Neural cell (in vitro differentiated cells): Measurements from ENCODE around the gene OR1E2. TPM values are rescaled to one million over a fixed set of nuclear protein-coding genes. Genes with fewer than 3 reads are reported as not detected.

Experiments used
- H2AFZ ChIP-seq: fragments of 200-600, 300-800 bp; sonication (generic), shearing (Covaris generic); 2 replicates; pipeline ENCODE4 v1.6.0; 2014; ENCODE audit warnings: low read depth, mild to moderate bottlenecking, antibody characterized with exemption, low read length, moderate library complexity
- H3F3A ChIP-seq: fragments of 200-600 bp; shearing (Covaris generic); 2 replicates; pipeline ENCODE4 v1.6.1; 2016; ENCODE audit warnings: mild to moderate bottlenecking, moderate library complexity, mixed read lengths, antibody characterized with exemption, low read length; ENCODE audit not compliant: insufficient read depth, poor library complexity, severe bottlenecking
- H3K27ac ChIP-seq: fragments of 200-600, 300-800 bp; sonication (generic), shearing (Covaris generic); 2 replicates; pipeline ENCODE4 v1.5.1; 2014; ENCODE audit warnings: mild to moderate bottlenecking, low read length, moderate library complexity
- H3K27me3 ChIP-seq: fragments of 300-800, 200-600 bp; sonication (generic), shearing (Covaris generic); 2 replicates; pipeline ENCODE4 v1.6.0; 2014; ENCODE audit warnings: mild to moderate bottlenecking, low read depth, low read length, moderate library complexity; ENCODE audit not compliant: insufficient read depth
- H3K36me3 ChIP-seq: fragments of 300-800, 200-600 bp; sonication (generic), shearing (Covaris generic); 2 replicates; pipeline ENCODE4 v1.5.1; 2014; ENCODE audit warnings: mild to moderate bottlenecking, antibody characterized with exemption, low read length, moderate library complexity; ENCODE audit not compliant: insufficient read depth
- H3K4me2 ChIP-seq: fragments of 300-800, 200-600 bp; sonication (generic), shearing (Covaris generic); 2 replicates; pipeline ENCODE4 v1.6.0; 2014; ENCODE audit warnings: mild to moderate bottlenecking, low read length
- H3K4me3 ChIP-seq: fragments of 300-800, 200-600 bp; sonication (generic), shearing (Covaris generic); 2 replicates; pipeline ENCODE4 v1.5.1; 2014; ENCODE audit warnings: mild to moderate bottlenecking, low read length, moderate library complexity
- H3K79me2 ChIP-seq: fragments of 200-600 bp; shearing (Covaris generic); replicated peaks from 2 replicates; pipeline ENCODE4 v1.6.0; 2014; ENCODE audit warnings: mild to moderate bottlenecking, low read length, moderate library complexity; ENCODE audit not compliant: insufficient read depth
- H3K9ac ChIP-seq: fragments of 300-800, 200-600 bp; sonication (generic), shearing (Covaris generic); 2 replicates; pipeline ENCODE4 v1.6.1; 2016; ENCODE audit warnings: mild to moderate bottlenecking, low read length, mixed read lengths
- H3K9me2 ChIP-seq: fragments of 200-600 bp; shearing (Covaris generic); 2 replicates; pipeline ENCODE4 v1.6.1; 2016; ENCODE audit warnings: mild to moderate bottlenecking, low read length, mixed read lengths; ENCODE audit not compliant: insufficient read depth
- H3K9me3 ChIP-seq: fragments of 200-600, 300-800 bp; sonication (generic), shearing (Covaris generic); 2 replicates; pipeline ENCODE4 v1.6.1; 2016; ENCODE audit warnings: mild to moderate bottlenecking, mixed run types, low read length, moderate library complexity, mixed read lengths
- H4K20me1 ChIP-seq: fragments of 200-600 bp; shearing (Covaris generic); 2 replicates; pipeline ENCODE4 v1.6.1; 2016; ENCODE audit warnings: mild to moderate bottlenecking, mixed run types; ENCODE audit not compliant: insufficient read depth
- CTCF ChIP-seq: fragments of 450-650 bp; IDR thresholded peaks from 2 replicates; pipeline ENCODE4 v1.5.1; 2014; ENCODE audit warnings: antibody characterized with exemption, mild to moderate bottlenecking, moderate library complexity; ENCODE audit not compliant: poor library complexity, severe bottlenecking
- EP300 ChIP-seq: fragments of 450-650 bp; conservative IDR thresholded peaks from 2 replicates; pipeline ENCODE4 v1.6.1; 2014; ENCODE audit warnings: antibody characterized with exemption, mild to moderate bottlenecking, moderate library complexity; ENCODE audit not compliant: poor library complexity, severe bottlenecking
- EZH2 ChIP-seq: fragments of 200-600, 300-800 bp; shearing (Covaris generic), sonication (generic); IDR thresholded peaks from 2 replicates; pipeline ENCODE4 v1.6.1; 2014; ENCODE audit warnings: antibody characterized with exemption, low read length, borderline replicate concordance, mild to moderate bottlenecking; ENCODE audit not compliant: insufficient read depth, poor library complexity, severe bottlenecking
- MXI1 ChIP-seq: fragments of 450-650 bp; conservative IDR thresholded peaks from 2 replicates; pipeline ENCODE4 v1.6.1; 2014; ENCODE audit warnings: antibody characterized with exemption, mild to moderate bottlenecking; ENCODE audit not compliant: poor library complexity, severe bottlenecking
- POLR2AphosphoS5 ChIP-seq: IDR thresholded peaks from 2 replicates; pipeline ENCODE4 v1.6.1; 2012
- RAD21 ChIP-seq: fragments of 450-650 bp; conservative IDR thresholded peaks from 2 replicates; pipeline ENCODE4 v1.6.1; 2014; ENCODE audit warnings: antibody characterized with exemption, mild to moderate bottlenecking, moderate library complexity
- REST ChIP-seq: IDR thresholded peaks from 2 replicates; pipeline ENCODE4 v1.6.1; 2012; ENCODE audit warnings: borderline replicate concordance
- SMC3 ChIP-seq: fragments of 450-650 bp; conservative IDR thresholded peaks from 2 replicates; pipeline ENCODE4 v1.6.1; 2014; ENCODE audit warnings: antibody characterized with exemption, mild to moderate bottlenecking, moderate library complexity; ENCODE audit not compliant: poor library complexity
- TAF1 ChIP-seq: IDR thresholded peaks from 2 replicates; pipeline ENCODE4 v1.6.1; 2012; ENCODE audit warnings: low read depth
- polyA plus RNA-seq: library from polyadenylated mRNA; depleted of rRNA; stranded (reverse); fragments of >200 nt; gene quantifications from 2 replicates; pipeline ENCODE4 v1.2.3, GENCODE V29; 2014

OR1E2 gene
- polyA plus RNA-seq, 1 donor from 2014 or later, result not detected

GRCh38 chr17:3472137-3472536 is 38.5 kb upstream of the OR1E2 start:
- H3K9ac ChIP-seq, result no peak overlapping the region
- no peaks in the 10 kb centered on the region for H3K79me2 ChIP-seq
- H3K9me2 ChIP-seq, result no peaks in the 10 kb centered on the region
- TF ChIP-seq EP300, result no peak
- TF ChIP-seq EZH2, result no peak
- TF ChIP-seq POLR2AphosphoS5, result no peak
- TF ChIP-seq MXI1, result no peak
- TF ChIP-seq RAD21, result no peak
- no peak for TF ChIP-seq SMC3
- no peak for TF ChIP-seq TAF1
- no peak for TF ChIP-seq CTCF
- TF ChIP-seq REST, result no peak
- H3K27ac ChIP-seq, result no peak overlapping the region
- no peaks in the 10 kb centered on the region for H3K9me3 ChIP-seq
- H3K36me3 ChIP-seq, result no peaks in the 10 kb centered on the region
- H3K4me2 ChIP-seq, result no peak overlapping the region
- H3K27me3 ChIP-seq, result no peaks in the 10 kb centered on the region
- no peaks in the 10 kb centered on the region for H3F3A ChIP-seq
- no peaks in the 10 kb centered on the region for H4K20me1 ChIP-seq
- no peak overlapping the region for H2AFZ ChIP-seq
- no peak overlapping the region for H3K4me3 ChIP-seq

- Histone ChIP-seq H3K36me3 (no peaks in the 10 kb centered on the region), H3K9ac (no peak within 1 kb of the TSS), H3F3A (no peaks in the 10 kb centered on the region), H3K79me2 (no peaks in the 10 kb centered on the region), H3K4me3 (no peak within 1 kb of the TSS), H4K20me1 (no peaks in the 10 kb centered on the region), H3K9me2 (no peaks in the 10 kb centered on the region), H3K27me3 (no peaks in the 10 kb centered on the region), H2AFZ (no peak within 1 kb of the TSS), H3K27ac (no peak within 1 kb of the TSS), H3K9me3 (no peaks in the 10 kb centered on the region), H3K4me2 (no peak within 1 kb of the TSS)
- TF ChIP-seq EZH2 (no peak), TAF1 (no peak), RAD21 (no peak), REST (no peak), SMC3 (no peak), EP300 (no peak), POLR2AphosphoS5 (no peak), MXI1 (no peak), CTCF (no peak)
Measured at GRCh38 chr17:3471599-3471998, 38.0 kb upstream of the OR1E2 start, which contains the start of gene SPATA22. Gene SPATA22 (minus strand): TSS chr17:3471819. CDS start chr17:3469325, 2,494 bp downstream.
